Endothelial cell of umbilical vein (primary cell): ENCODE measurements around the gene FOXP1. TPM values are rescaled to one million over a fixed set of nuclear protein-coding genes. Genes with fewer than 3 reads are reported as not detected.

ENCODE experiments used
- BruUV-seq: library from RNA; stranded (reverse); fragments of 400-500 nt; replicated peaks from 2 replicates; lab custom pipeline; 2021; lab: Mats Ljungman, UMichigan
- CTCF ChIA-PET: fragments of 300-600, 350-600 bp; sonication (Branson Sonifier 250); formaldehyde crosslinking; loops from one replicate; lab custom pipeline; 2021; ENCODE audit warnings: antibody characterized with exemption, inconsistent platforms; lab: Charles Lee
- POLR2A ChIA-PET: fragments of 300-600, 350-600 bp; sonication (Branson Sonifier 250); formaldehyde crosslinking; loops from one replicate; lab custom pipeline; 2021; ENCODE audit warnings: antibody characterized with exemption, inconsistent platforms; lab: Charles Lee
- DNase-seq: peaks from one replicate; pipeline ENCODE4 v3.0.0-alpha.2; 2011; ENCODE audit warnings: low read depth, low spot score
- FAIRE-seq: peaks from 2 replicates; lab custom pipeline; 2011; peaks lifted over from hg19 to GRCh38; lab: Jason Lieb, UNC
- H2AFZ ChIP-seq: 2 replicates; pipeline ENCODE4 v1.6.0; 2012; ENCODE audit warnings: low read depth, low read length, control low read depth, inconsistent platforms
- H3K27ac ChIP-seq: 2 replicates; pipeline ENCODE4 v1.5.1; 2011; ENCODE audit warnings: low read depth, mild to moderate bottlenecking, control low read depth, low read length, moderate library complexity; ENCODE audit not compliant: insufficient read depth
- H3K27me3 ChIP-seq, 2 experiments: 2 replicates each; pipeline versions ENCODE4 v1.6.0 to v1.6.1; 2011; ENCODE audit warnings: low read length in 2 of 2, mixed read lengths in 1 of 2; ENCODE audit not compliant: control insufficient read depth in 2 of 2, insufficient read depth in 2 of 2
- H3K36me3 ChIP-seq, 2 experiments: 2 replicates in 1 of 2; 3 replicates in 1 of 2; pipeline ENCODE4 v1.5.1; 2011; ENCODE audit warnings: low read length in 2 of 2, mild to moderate bottlenecking in 1 of 2, moderate library complexity in 1 of 2; ENCODE audit not compliant: control insufficient read depth in 2 of 2, insufficient read depth in 2 of 2; ENCODE audit errors: extremely low read depth in 1 of 2
- H3K4me1 ChIP-seq: 3 replicates; pipeline ENCODE4 v1.5.1; 2011; ENCODE audit warnings: mild to moderate bottlenecking, low read length; ENCODE audit not compliant: control insufficient read depth, insufficient read depth; ENCODE audit errors: extremely low read depth
- H3K4me2 ChIP-seq: 2 replicates; pipeline ENCODE4 v1.6.1; 2011; ENCODE audit warnings: low read length, control low read depth, mixed read lengths; ENCODE audit not compliant: insufficient read depth
- H3K4me3 ChIP-seq, 3 experiments: fragments of 200-600 bp in 1 of 3; sonication (generic), shearing (Covaris generic) in 1 of 3; replicated peaks in 1 of 3; 2 replicates each; pipeline ENCODE4 v1.5.1; 2011 to 2016; ENCODE audit warnings: control low read depth in 3 of 3, low read length in 3 of 3, mild to moderate bottlenecking in 2 of 3, inconsistent platforms in 1 of 3, low read depth in 1 of 3, moderate library complexity in 1 of 3; ENCODE audit not compliant: insufficient read depth in 1 of 3
- H3K79me2 ChIP-seq: 2 replicates; pipeline ENCODE4 v1.6.0; 2012; ENCODE audit warnings: low read length, inconsistent platforms; ENCODE audit not compliant: control insufficient read depth, insufficient read depth
- H3K9ac ChIP-seq: replicated peaks from 2 replicates; pipeline ENCODE3; 2011; ENCODE audit warnings: low read length, control low read depth; ENCODE audit not compliant: insufficient read depth; ENCODE audit errors: extremely low read depth
- H3K9me1 ChIP-seq: replicated peaks from 3 replicates; pipeline ENCODE4 v1.6.0; 2011; ENCODE audit warnings: mild to moderate bottlenecking, low read length; ENCODE audit not compliant: control insufficient read depth, insufficient read depth; ENCODE audit errors: extremely low read depth
- H3K9me3 ChIP-seq: replicated peaks from 2 replicates; pipeline ENCODE4 v1.5.1; 2012; ENCODE audit warnings: low read length, inconsistent platforms; ENCODE audit not compliant: control insufficient read depth, insufficient read depth
- H4K20me1 ChIP-seq: replicated peaks from 2 replicates; pipeline ENCODE3; 2011; ENCODE audit warnings: mild to moderate bottlenecking, low read length; ENCODE audit not compliant: control insufficient read depth, insufficient read depth; ENCODE audit errors: extremely low read depth
- GATA2 ChIP-seq: IDR thresholded peaks from 2 replicates; pipeline ENCODE4 v1.7.0; 2011; ENCODE audit warnings: low read depth, mild to moderate bottlenecking, moderate library complexity, mixed read lengths, low read length; ENCODE audit not compliant: insufficient read length, insufficient read depth
- JUN ChIP-seq: IDR thresholded peaks from 2 replicates; pipeline ENCODE4 v1.6.1; 2011; ENCODE audit warnings: borderline replicate concordance, low read depth; ENCODE audit not compliant: insufficient read length, insufficient read depth
- MYC ChIP-seq: IDR thresholded peaks from one replicate; pipeline ENCODE4 v1.6.1; 2011; ENCODE audit warnings: mild to moderate bottlenecking, low read depth, low read length
- POLR2A ChIP-seq: IDR thresholded peaks from 2 replicates; pipeline ENCODE4 v1.6.1; 2012; ENCODE audit warnings: low read depth, mild to moderate bottlenecking, control low read depth, low read length
- POLR2AphosphoS5 ChIP-seq: IDR thresholded peaks from 2 replicates; pipeline ENCODE4 v1.6.1; 2012; ENCODE audit warnings: low read depth, mild to moderate bottlenecking, control low read depth, low read length, moderate library complexity; ENCODE audit not compliant: insufficient read depth
- dilution Hi-C: fragments of 300-500 bp; cut with MboI; formaldehyde crosslinking; loops from one replicate; pipeline ENCODE4 v1.15.0; 2019; ENCODE audit warnings: low sequenced_read_pairs; ENCODE audit not compliant: extremely low pct_ligation_motif_present
- intact Hi-C: fragments of 100-400 bp; cut with micrococcal nuclease; formaldehyde crosslinking; loops from one replicate; pipeline ENCODE4 v1.10.0; 2022
- polyA plus RNA-seq, 4 experiments: library from polyadenylated mRNA; depleted of rRNA in 3 of 4; stranded (reverse) in 3 of 4; unstranded in 1 of 4; fragments of >200 nt; gene quantifications; 2 replicates each; pipeline versions ENCODE4 v1.2.1 to v1.2.3, GENCODE V29; 2011 to 2012; ENCODE audit warnings: missing spikeins in 1 of 4
- total RNA-seq: library from RNA; stranded (reverse); gene quantifications from 2 replicates; pipeline ENCODE4 v1.2.3, GENCODE V29; 2021
- TF ChIP-seq, protein P1 (sequence below), 2 donors: IDR thresholded peaks; 1 replicate in 1 of 2; 2 replicates in 1 of 2; pipeline ENCODE4 v1.5.1; 2011; ENCODE audit warnings: low read length in 2 of 2, mild to moderate bottlenecking in 2 of 2, moderate library complexity in 2 of 2, control low read depth in 1 of 2, inconsistent platforms in 1 of 2, low read depth in 1 of 2; ENCODE audit not compliant: insufficient read depth in 1 of 2; ENCODE audit errors: extremely low read depth in 1 of 2
- TF ChIP-seq, protein P2 (sequence below): IDR thresholded peaks from 2 replicates; pipeline ENCODE4 v1.6.1; 2011; ENCODE audit not compliant: insufficient read depth, insufficient read length

FOXP1 gene
- total and polyA plus RNA-seq, 2 donors (not counting 3 experiments of a cell fraction or from before 2014, with no cell fraction given) = 41.0 to 107 TPM

DNA sequence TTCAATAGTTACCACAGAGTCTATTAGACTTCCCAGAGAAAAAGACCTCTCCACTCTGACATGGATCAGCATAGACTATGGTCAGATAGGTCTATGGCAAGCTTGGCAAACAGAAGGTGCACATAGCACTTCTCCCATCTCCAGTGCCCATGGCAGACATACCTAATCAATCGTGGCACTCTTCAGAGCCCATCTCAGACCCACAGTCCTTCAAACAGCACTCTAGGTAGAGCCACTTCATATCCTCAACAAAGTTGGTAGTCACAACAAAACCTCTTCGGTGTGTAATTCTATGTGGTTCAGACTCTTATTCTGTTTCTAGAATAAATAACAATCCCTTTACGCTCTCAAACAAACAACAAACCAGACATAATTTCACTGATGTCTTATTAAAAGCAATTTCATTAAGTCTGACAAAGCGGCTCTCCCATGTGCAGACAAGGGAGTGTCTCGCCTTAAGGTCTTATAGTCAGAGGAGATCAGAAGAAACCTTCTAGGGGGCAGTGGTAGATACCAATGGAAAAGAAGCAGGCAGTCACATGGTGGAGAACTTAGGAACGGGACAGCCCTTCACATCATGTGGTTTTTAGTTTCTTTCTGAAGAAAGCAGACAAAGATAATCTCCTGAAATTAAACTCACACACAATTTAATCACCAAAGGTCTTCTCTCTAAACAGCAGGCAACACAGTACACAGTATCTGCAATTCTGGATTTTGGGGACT, 483.4 kb downstream of the FOXP1 start:
- H3K36me3 ChIP-seq = no peaks in the 10 kb centered on the region
- H3K79me2 ChIP-seq = peaks cover 10% of the 10 kb centered on the region
- no peaks in the 10 kb centered on the region for H3K27me3 ChIP-seq
- no peaks in the 10 kb centered on the region for H3K9me3 ChIP-seq
- H4K20me1 ChIP-seq = no peaks in the 10 kb centered on the region
- ChIA-PET CTCF (interaction anchor here (1.3 kb wide), 1 partner anchor 9 kb away, joined by 3 read pairs; no protein-coding TSS in a partner anchor), POLR2A (no interaction called here)
- no TSS peak for BruUV-seq
- peak overlapping the region; percentile 56 for H3K4me2 ChIP-seq
- TF ChIP-seq, protein P1, sequence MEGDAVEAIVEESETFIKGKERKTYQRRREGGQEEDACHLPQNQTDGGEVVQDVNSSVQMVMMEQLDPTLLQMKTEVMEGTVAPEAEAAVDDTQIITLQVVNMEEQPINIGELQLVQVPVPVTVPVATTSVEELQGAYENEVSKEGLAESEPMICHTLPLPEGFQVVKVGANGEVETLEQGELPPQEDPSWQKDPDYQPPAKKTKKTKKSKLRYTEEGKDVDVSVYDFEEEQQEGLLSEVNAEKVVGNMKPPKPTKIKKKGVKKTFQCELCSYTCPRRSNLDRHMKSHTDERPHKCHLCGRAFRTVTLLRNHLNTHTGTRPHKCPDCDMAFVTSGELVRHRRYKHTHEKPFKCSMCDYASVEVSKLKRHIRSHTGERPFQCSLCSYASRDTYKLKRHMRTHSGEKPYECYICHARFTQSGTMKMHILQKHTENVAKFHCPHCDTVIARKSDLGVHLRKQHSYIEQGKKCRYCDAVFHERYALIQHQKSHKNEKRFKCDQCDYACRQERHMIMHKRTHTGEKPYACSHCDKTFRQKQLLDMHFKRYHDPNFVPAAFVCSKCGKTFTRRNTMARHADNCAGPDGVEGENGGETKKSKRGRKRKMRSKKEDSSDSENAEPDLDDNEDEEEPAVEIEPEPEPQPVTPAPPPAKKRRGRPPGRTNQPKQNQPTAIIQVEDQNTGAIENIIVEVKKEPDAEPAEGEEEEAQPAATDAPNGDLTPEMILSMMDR (IDR thresholded peaks at IDR 0.05; ENCODE audit: extremely low read depth in 1 of 2, insufficient read depth in 1 of 2, low read depth in 1 of 2, low read length in 2 of 2) = no peak
- TF ChIP-seq GATA2 (no peak), JUN (no peak), MYC (no peak), POLR2AphosphoS5 (no peak), POLR2A (no peak)
- TF ChIP-seq, protein P2, sequence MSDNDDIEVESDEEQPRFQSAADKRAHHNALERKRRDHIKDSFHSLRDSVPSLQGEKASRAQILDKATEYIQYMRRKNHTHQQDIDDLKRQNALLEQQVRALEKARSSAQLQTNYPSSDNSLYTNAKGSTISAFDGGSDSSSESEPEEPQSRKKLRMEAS = no peak
- peak overlapping the region; percentile 92 for H3K27ac ChIP-seq
- no peak overlapping the region for H2AFZ ChIP-seq
- FAIRE-seq (no peak), DNase-seq (no peak)
- no peaks in the 10 kb centered on the region for H3K9me1 ChIP-seq
- dilution Hi-C loops (no loop called here), intact Hi-C loops (loop anchor here (5.0 to 10.0 kb wide), 3 partner anchors 205 to 437 kb away; no protein-coding TSS in a partner anchor)
- H3K9ac ChIP-seq = no peak overlapping the region
- H3K4me3 ChIP-seq = no peak overlapping the region
- peaks cover 49% of the 10 kb centered on the region for H3K4me1 ChIP-seq
